Activated CD4-positive, alpha-beta T cell treated with anti-CD3 and anti-CD28 coated beads, Interleukin-2, amount 10 ng/mL, durations not matched to agents 24 days and 14 days (primary cell): ENCODE results near the gene CTSC. TPM values are rescaled to one million over a fixed set of nuclear protein-coding genes. Genes with fewer than 3 reads are reported as not detected.

Experiments used
- DNase-seq: peaks from one replicate; pipeline ENCODE4 v3.0.0; 2022
- H3K27ac Mint-ChIP-seq: one replicate; pipeline ENCODE4 v1.8.0; 2022; ENCODE audit warnings: mild to moderate bottlenecking, mixed read lengths
- H3K27me3 Mint-ChIP-seq: one replicate; pipeline ENCODE4 v1.8.0; 2022; ENCODE audit warnings: mixed read lengths
- H3K36me3 Mint-ChIP-seq: one replicate; pipeline ENCODE4 v1.8.0; 2022; ENCODE audit warnings: low read depth, mild to moderate bottlenecking, mixed read lengths
- H3K4me1 Mint-ChIP-seq: one replicate; pipeline ENCODE4 v1.8.0; 2021; ENCODE audit warnings: mixed read lengths
- H3K4me3 Mint-ChIP-seq: one replicate; pipeline ENCODE4 v1.8.0; 2022; ENCODE audit warnings: mild to moderate bottlenecking, moderate library complexity, mixed read lengths
- H3K9me3 Mint-ChIP-seq: one replicate; pipeline ENCODE4 v1.8.0; 2021; ENCODE audit warnings: mixed read lengths
- intact Hi-C: fragments of 100-400 bp; cut with micrococcal nuclease; formaldehyde crosslinking; loops from one replicate; pipeline ENCODE4 v1.15.1; 2023
- total RNA-seq: library from RNA; stranded (reverse); gene quantifications from 2 replicates; pipeline ENCODE4 v1.2.3, GENCODE V29; 2022

CTSC gene
- total RNA-seq, 1 donor from 2014 or later, result 71.8 TPM

GRCh38 chr11:88359541-88359940 is 22.0 kb upstream of the CTSC start:
- no peaks in the 10 kb centered on the region for H3K9me3 Mint-ChIP-seq
- peaks cover 36% of the 10 kb centered on the region for H3K4me1 Mint-ChIP-seq
- no peak for DNase-seq
- intact Hi-C loops, result loop anchor here (5.0 kb wide), 1 partner anchor 178 kb away; no protein-coding TSS in a partner anchor
- no peak overlapping the region for H3K27ac Mint-ChIP-seq
- no peaks in the 10 kb centered on the region for H3K27me3 Mint-ChIP-seq
- H3K36me3 Mint-ChIP-seq, result no peaks in the 10 kb centered on the region
- H3K4me3 Mint-ChIP-seq, result peak overlapping the region; percentile 26

GRCh38 chr11:88359114-88359513 is 21.6 kb upstream of the CTSC start:
- Mint-ChIP-seq H3K9me3 (no peaks in the 10 kb centered on the region), H3K4me3 (peak overlapping the region; percentile 26), H3K27ac (no peak overlapping the region), H3K27me3 (no peaks in the 10 kb centered on the region), H3K4me1 (peaks cover 39% of the 10 kb centered on the region), H3K36me3 (no peaks in the 10 kb centered on the region)
- intact Hi-C loops, result loop anchor here (5.0 kb wide), 1 partner anchor 178 kb away; no protein-coding TSS in a partner anchor
- no peak for DNase-seq

- Mint-ChIP-seq H3K27me3 (no peaks in the 10 kb centered on the region), H3K4me3 (no peak overlapping the region), H3K27ac (peak overlapping the region; percentile 91), H3K9me3 (no peaks in the 10 kb centered on the region), H3K4me1 (peaks cover 39% of the 10 kb centered on the region), H3K36me3 (no peaks in the 10 kb centered on the region)
- DNase-seq, result no peak
- intact Hi-C loops, result loop anchor here (5.0 kb wide), 1 partner anchor 179 kb away; no protein-coding TSS in a partner anchor
These were observed 20.5 kb upstream of the CTSC start for GRCh38 chr11:88358040-88358431.

- Mint-ChIP-seq H3K27ac (peak overlapping the region; percentile 91), H3K27me3 (no peaks in the 10 kb centered on the region), H3K9me3 (no peaks in the 10 kb centered on the region), H3K4me1 (peaks cover 36% of the 10 kb centered on the region), H3K4me3 (peak overlapping the region; percentile 73), H3K36me3 (no peaks in the 10 kb centered on the region)
- DNase-seq, result no peak
- intact Hi-C loops, result loop anchor here (1.0 to 5.0 kb wide), 5 partner anchors 20 to 180 kb away; partner anchors contain the start of gene CTSC
These were observed 19.9 kb upstream of the CTSC start for GRCh38 chr11:88357323-88358039.

GRCh38 chr11:88355887-88356286 is 18.4 kb upstream of the CTSC start:
- Mint-ChIP-seq H3K27ac (no peak overlapping the region), H3K9me3 (no peaks in the 10 kb centered on the region), H3K4me3 (no peak overlapping the region), H3K36me3 (no peaks in the 10 kb centered on the region), H3K27me3 (no peaks in the 10 kb centered on the region), H3K4me1 (peaks cover 36% of the 10 kb centered on the region)
- intact Hi-C loops, result loop anchor here (5.0 kb wide), 1 partner anchor 181 kb away; no protein-coding TSS in a partner anchor
- DNase-seq, result no peak

- Mint-ChIP-seq H3K4me1 (peaks cover 34% of the 10 kb centered on the region), H3K36me3 (no peaks in the 10 kb centered on the region), H3K27me3 (no peaks in the 10 kb centered on the region), H3K9me3 (no peaks in the 10 kb centered on the region), H3K4me3 (peak overlapping the region; percentile 19), H3K27ac (no peak overlapping the region)
- intact Hi-C loops, result loop anchor here (5.0 kb wide), 1 partner anchor 182 kb away; no protein-coding TSS in a partner anchor
- no peak for DNase-seq
These were observed 17.4 kb upstream of the CTSC start for GRCh38 chr11:88354912-88355311.

- peaks cover 28% of the 10 kb centered on the region for H3K4me1 Mint-ChIP-seq
- H3K27ac Mint-ChIP-seq, result peak overlapping the region; percentile 10
- no peaks in the 10 kb centered on the region for H3K9me3 Mint-ChIP-seq
- no peaks in the 10 kb centered on the region for H3K36me3 Mint-ChIP-seq
- no peak for DNase-seq
- H3K4me3 Mint-ChIP-seq, result peak overlapping the region; percentile 7
- H3K27me3 Mint-ChIP-seq, result no peaks in the 10 kb centered on the region
- intact Hi-C loops, result no loop called here
These were observed 16.4 kb upstream of the CTSC start for GRCh38 chr11:88353835-88354496.

- DNase-seq, result no peak
- Mint-ChIP-seq H3K36me3 (no peaks in the 10 kb centered on the region), H3K9me3 (no peaks in the 10 kb centered on the region), H3K4me3 (no peak overlapping the region), H3K27ac (no peak overlapping the region), H3K27me3 (no peaks in the 10 kb centered on the region), H3K4me1 (peaks cover 28% of the 10 kb centered on the region)
- intact Hi-C loops, result no loop called here
These were observed 15.8 kb upstream of the CTSC start for GRCh38 chr11:88353386-88353785.

GRCh38 chr11:88352139-88352538 is 14.6 kb upstream of the CTSC start:
- Mint-ChIP-seq H3K36me3 (no peaks in the 10 kb centered on the region), H3K4me1 (peaks cover 18% of the 10 kb centered on the region), H3K4me3 (no peak overlapping the region), H3K9me3 (no peaks in the 10 kb centered on the region), H3K27me3 (no peaks in the 10 kb centered on the region), H3K27ac (no peak overlapping the region)
- DNase-seq, result no peak
- intact Hi-C loops, result no loop called here

GRCh38 chr11:88348870-88349269 is 11.3 kb upstream of the CTSC start:
- H3K36me3 Mint-ChIP-seq, result no peaks in the 10 kb centered on the region

GRCh38 chr11:88345949-88346348 is 8.4 kb upstream of the CTSC start:
- Mint-ChIP-seq H3K36me3 (no peaks in the 10 kb centered on the region), H3K9me3 (peaks cover 5% of the 10 kb centered on the region), H3K4me3 (no peak overlapping the region), H3K4me1 (peaks cover 21% of the 10 kb centered on the region), H3K27me3 (no peaks in the 10 kb centered on the region), H3K27ac (no peak overlapping the region)
- no peak for DNase-seq
- intact Hi-C loops, result no loop called here

More at GRCh38 chr11:88348870-88349269, 11.3 kb upstream of the CTSC start:
- DNase-seq, result no peak
- Mint-ChIP-seq H3K27me3 (no peaks in the 10 kb centered on the region), H3K4me1 (peaks cover 17% of the 10 kb centered on the region), H3K27ac (no peak overlapping the region), H3K9me3 (peaks cover 5% of the 10 kb centered on the region), H3K4me3 (no peak overlapping the region)
- intact Hi-C loops, result no loop called here

GRCh38 chr11:88345408-88345807 is 7.9 kb upstream of the CTSC start:
- H3K36me3 Mint-ChIP-seq, result no peaks in the 10 kb centered on the region
- H3K27ac Mint-ChIP-seq, result no peak overlapping the region
- intact Hi-C loops, result no loop called here
- peaks cover 5% of the 10 kb centered on the region for H3K9me3 Mint-ChIP-seq
- H3K4me1 Mint-ChIP-seq, result peaks cover 21% of the 10 kb centered on the region
- no peak for DNase-seq
- no peaks in the 10 kb centered on the region for H3K27me3 Mint-ChIP-seq
- H3K4me3 Mint-ChIP-seq, result no peak overlapping the region

GRCh38 chr11:88344869-88345268 is 7.3 kb upstream of the CTSC start:
- intact Hi-C loops, result no loop called here
- no peak for DNase-seq
- H3K9me3 Mint-ChIP-seq, result peaks cover 5% of the 10 kb centered on the region
- no peak overlapping the region for H3K27ac Mint-ChIP-seq
- H3K4me1 Mint-ChIP-seq, result peaks cover 26% of the 10 kb centered on the region
- H3K4me3 Mint-ChIP-seq, result no peak overlapping the region
- no peaks in the 10 kb centered on the region for H3K36me3 Mint-ChIP-seq
- no peaks in the 10 kb centered on the region for H3K27me3 Mint-ChIP-seq

GRCh38 chr11:88341522-88342251 is 4.2 kb upstream of the CTSC start:
- peaks cover 3% of the 10 kb centered on the region for H3K9me3 Mint-ChIP-seq
- no peak overlapping the region for H3K4me3 Mint-ChIP-seq
- intact Hi-C loops, result no loop called here
- peaks cover 36% of the 10 kb centered on the region for H3K4me1 Mint-ChIP-seq
- H3K27me3 Mint-ChIP-seq, result no peaks in the 10 kb centered on the region
- no peak overlapping the region for H3K27ac Mint-ChIP-seq
- no peak for DNase-seq
- no peaks in the 10 kb centered on the region for H3K36me3 Mint-ChIP-seq
